K562 (cell line): Measurements from ENCODE around the gene HOXA9. TPM values are rescaled to one million over a fixed set of nuclear protein-coding genes. Genes with fewer than 3 reads are reported as not detected.

Experiments used
- ATAC-seq: fragments of 200-7000 bp; cut with Tn5 transposase; 3 replicates; pipeline ENCODE4 v1.9.1; 2020; ENCODE audit warnings: moderate library complexity
- BruUV-seq: library from RNA; stranded (reverse); fragments of 400-500 nt; replicated peaks from 2 replicates; lab custom pipeline; 2021; lab: Mats Ljungman, UMichigan
- CTCF ChIA-PET: fragments of 300-600 bp; formaldehyde crosslinking; extraction: SDS; loops from one replicate; lab custom pipeline; 2021; ENCODE audit warnings: low intra/inter-chr PET ratio; lab: Yijun Ruan, JAX
- POLR2A ChIA-PET: fragments of 300-600, 350-650 bp; sonication (Branson Sonifier 250); formaldehyde crosslinking; extraction: SDS; loops from one replicate; lab custom pipeline; 2021; ENCODE audit warnings: antibody characterized with exemption, inconsistent platforms; lab: Yijun Ruan, JAX
- DNase-seq, 4 experiments: peaks; one replicate each; pipeline versions ENCODE4 v3.0.0 to v3.0.0-alpha.2; 2011 to 2018; ENCODE audit warnings: low spot score in 3 of 4, mixed read lengths in 3 of 4; ENCODE audit errors: extremely low read depth in 1 of 4
- FAIRE-seq: peaks from 2 replicates; lab custom pipeline; 2011; peaks lifted over from hg19 to GRCh38; lab: Jason Lieb, UNC
- H2AFZ ChIP-seq: 2 replicates; pipeline ENCODE4 v1.6.0; 2011; ENCODE audit warnings: low read depth, low read length, control low read depth, inconsistent platforms
- H3K27ac ChIP-seq: fragments of 200-600 bp; 3 replicates; pipeline ENCODE4 v1.8.0; 2011; ENCODE audit warnings: low read depth, mild to moderate bottlenecking, control low read depth, inconsistent platforms, low read length, moderate library complexity, mixed read lengths; ENCODE audit errors: extremely low read depth
- H3K27me3 ChIP-seq, 2 experiments: fragments of 300-600 bp in 1 of 2; 2 replicates in 1 of 2; 3 replicates in 1 of 2; pipeline versions ENCODE4 v1.6.0 to v1.8.0; 2011; ENCODE audit warnings: inconsistent platforms in 2 of 2, low read length in 2 of 2, mild to moderate bottlenecking in 1 of 2, mixed read lengths in 1 of 2, moderate library complexity in 1 of 2; ENCODE audit not compliant: control insufficient read depth in 2 of 2, insufficient read depth in 2 of 2
- H3K36me3 ChIP-seq: fragments of 300-600 bp; 3 replicates; pipeline ENCODE4 v1.8.0; 2011; ENCODE audit warnings: mild to moderate bottlenecking, low read length, inconsistent platforms; ENCODE audit not compliant: control insufficient read depth, insufficient read depth
- H3K4me1 ChIP-seq, 2 experiments: fragments of 200-600 bp in 1 of 2; replicated peaks in 1 of 2; 2 replicates in 1 of 2; 3 replicates in 1 of 2; pipeline versions ENCODE4 v1.5.1 to v1.8.0; 2011; ENCODE audit warnings: inconsistent platforms in 2 of 2, low read length in 2 of 2, mild to moderate bottlenecking in 1 of 2, mixed read lengths in 1 of 2, moderate library complexity in 1 of 2; ENCODE audit not compliant: control insufficient read depth in 2 of 2, insufficient read depth in 2 of 2
- H3K4me2 ChIP-seq: 2 replicates; pipeline ENCODE4 v1.6.1; 2011; ENCODE audit warnings: low read length, control low read depth, inconsistent platforms, mixed read lengths; ENCODE audit not compliant: insufficient read depth
- H3K4me3 ChIP-seq: fragments of 200-600 bp; sonication (generic), shearing (Covaris generic); 2 replicates; pipeline ENCODE4 v1.5.1; 2016; ENCODE audit warnings: control low read depth, inconsistent platforms
- H3K79me2 ChIP-seq: fragments of 200-600 bp; 3 replicates; pipeline ENCODE4 v1.8.0; 2011; ENCODE audit warnings: low read length, inconsistent platforms; ENCODE audit not compliant: control insufficient read depth, insufficient read depth
- H3K9ac ChIP-seq, 2 experiments: 2 replicates each; pipeline versions ENCODE4 v1.6.0 to v1.6.1; 2011; ENCODE audit warnings: low read depth in 2 of 2, low read length in 2 of 2, control low read depth in 1 of 2, inconsistent platforms in 1 of 2, mild to moderate bottlenecking in 1 of 2, mixed read lengths in 1 of 2; ENCODE audit not compliant: insufficient read depth in 1 of 2
- H3K9me1 ChIP-seq: one replicate; pipeline ENCODE4 v1.6.0; 2011; ENCODE audit warnings: inconsistent platforms, mild to moderate bottlenecking, low read length, moderate library complexity; ENCODE audit not compliant: control insufficient read depth, insufficient read depth
- H3K9me3 ChIP-seq: replicated peaks from 2 replicates; pipeline ENCODE4 v1.5.1; 2011; ENCODE audit warnings: low read depth, low read length, inconsistent platforms; ENCODE audit not compliant: control insufficient read depth, insufficient read depth
- H4K20me1 ChIP-seq: replicated peaks from 2 replicates; pipeline ENCODE4 v1.6.1; 2011; ENCODE audit warnings: low read length, inconsistent platforms, mixed read lengths; ENCODE audit not compliant: control insufficient read depth, insufficient read depth
- CBFA2T3 ChIP-seq: fragments of 450-650 bp; IDR thresholded peaks from 2 replicates; pipeline ENCODE4 v1.6.1; 2017
- CREB1 ChIP-seq, 2 experiments: sonication (generic) in 1 of 2; formaldehyde crosslinking in 1 of 2; IDR thresholded peaks; 2 replicates each; pipeline versions ENCODE4 v1.6.1 to v1.8.0; 2012 to 2022; ENCODE audit warnings: inconsistent platforms in 1 of 2, mild to moderate bottlenecking in 1 of 2, missing genetic modification reagents in 1 of 2, moderate library complexity in 1 of 2
- CXXC5 ChIP-seq: fragments of 250-450 bp; sonication (Bioruptor Pico); IDR thresholded peaks from 2 replicates; pipeline ENCODE4 v1.8.0; 2022; ENCODE audit warnings: inconsistent platforms, mild to moderate bottlenecking, moderate library complexity
- ELF4 ChIP-seq: fragments of 450-650 bp; formaldehyde crosslinking; IDR thresholded peaks from 2 replicates; pipeline ENCODE4 v1.4.0; 2022; ENCODE audit warnings: missing genetic modification characterization
- GABPB1 ChIP-seq: sonication (generic); formaldehyde crosslinking; IDR thresholded peaks from 2 replicates; pipeline ENCODE4 v1.8.0; 2022; ENCODE audit warnings: mild to moderate bottlenecking, missing genetic modification reagents
- HNRNPK ChIP-seq: fragments of 200-400 bp; formaldehyde crosslinking; IDR thresholded peaks from one replicate; pipeline ENCODE4 v1.6.1; 2018; ENCODE audit warnings: mild to moderate bottlenecking, low read depth, low read length; ENCODE audit not compliant: poor library complexity, severe bottlenecking
- NELFE ChIP-seq: IDR thresholded peaks from 2 replicates; pipeline ENCODE4 v1.6.1; 2011; ENCODE audit warnings: mild to moderate bottlenecking; ENCODE audit not compliant: insufficient read depth, insufficient read length
- POLR2A ChIP-seq: fragments of 450-650 bp; conservative IDR thresholded peaks from 2 replicates; pipeline ENCODE4 v1.6.1; 2016
- PTBP1 ChIP-seq: fragments of 200-400 bp; formaldehyde crosslinking; IDR thresholded peaks from 2 replicates; pipeline ENCODE4 v1.6.1; 2017; ENCODE audit warnings: low read depth, low read length
- RBM25 ChIP-seq: fragments of 200-400 bp; formaldehyde crosslinking; IDR thresholded peaks from 2 replicates; pipeline ENCODE4 v1.6.1; 2018; ENCODE audit warnings: low read length, low read depth, moderate library complexity; ENCODE audit not compliant: severe bottlenecking
- TSC22D4 ChIP-seq: fragments of 450-650 bp; IDR thresholded peaks from 2 replicates; pipeline ENCODE4 v1.6.1; 2016; ENCODE audit warnings: missing genetic modification characterization, missing biosample characterization, control low read depth
- WGBS: fragments of 100-300 bp; shearing (Covaris generic); methylation state at CpG from one replicate; pipeline ENCODE4 v1.1.6; 2016; ENCODE audit warnings: low coverage, mixed read lengths; ENCODE audit not compliant: insufficient coverage; ENCODE audit errors: missing lambda C conversion rate; 5-methylcytosine and 5-hydroxymethylcytosine counted together
- in situ Hi-C: fragments of 300-500 bp; cut with MboI; formaldehyde crosslinking; loops from 4 replicates; pipeline ENCODE4 v1.15.0; 2018; ENCODE audit warnings: inconsistent platforms, mixed read lengths
- intact Hi-C: fragments of 100-400 bp; cut with micrococcal nuclease; formaldehyde crosslinking; loops from 2 replicates; pipeline ENCODE4 v1.14.2; 2022
- polyA plus RNA-seq, 8 experiments: library from polyadenylated mRNA; depleted of rRNA in 4 of 8; stranded (reverse) in 5 of 8; unstranded in 3 of 8; fragments of >200 nt; fragmentation: Nextera tagmentation in 2 of 8; fragmentation: Illumina TruSeq in 1 of 8; extraction: Ambion mirVana in 2 of 8; extraction: Trizol in 1 of 8; gene quantifications; 2 replicates each; pipeline versions ENCODE4 v1.2.1 to v1.2.3, GENCODE V29; 2011 to 2014; ENCODE audit warnings: inconsistent platforms in 1 of 8, missing spikeins in 1 of 8
- total RNA-seq, 7 experiments: library from RNA; depleted of rRNA in 6 of 7; stranded (reverse); fragments of >200 nt in 6 of 7; fragmentation: Illumina TruSeq in 2 of 7; extraction: Trizol in 2 of 7; gene quantifications; 2 replicates each; pipeline versions ENCODE4 v1.2.1 to v1.2.3, GENCODE V29; 2011 to 2021; ENCODE audit warnings: low replicate concordance in 1 of 7
- TF ChIP-seq, protein P1 (sequence below): fragments of 450-650 bp; IDR thresholded peaks from 2 replicates; pipeline ENCODE4 v1.6.1; 2014; ENCODE audit warnings: low read depth, mild to moderate bottlenecking, moderate library complexity, borderline replicate concordance
- TF ChIP-seq, protein P2 (sequence below): fragments of 450-650 bp; IDR thresholded peaks from one replicate; pipeline ENCODE4 v1.6.1; 2018; ENCODE audit warnings: mild to moderate bottlenecking, moderate library complexity; ENCODE audit not compliant: partially characterized antibody
- TF ChIP-seq, protein P3 (sequence below): sonication (generic); formaldehyde crosslinking; IDR thresholded peaks from 2 replicates; pipeline ENCODE4 v1.8.0; 2022; ENCODE audit warnings: mild to moderate bottlenecking, missing genetic modification reagents, borderline replicate concordance

Gene HOXA9
- total and polyA plus RNA-seq, 9 of the 15 experiments (the other 6 are each of a cell fraction or from before 2014, with no cell fraction given): not detected

DNA sequence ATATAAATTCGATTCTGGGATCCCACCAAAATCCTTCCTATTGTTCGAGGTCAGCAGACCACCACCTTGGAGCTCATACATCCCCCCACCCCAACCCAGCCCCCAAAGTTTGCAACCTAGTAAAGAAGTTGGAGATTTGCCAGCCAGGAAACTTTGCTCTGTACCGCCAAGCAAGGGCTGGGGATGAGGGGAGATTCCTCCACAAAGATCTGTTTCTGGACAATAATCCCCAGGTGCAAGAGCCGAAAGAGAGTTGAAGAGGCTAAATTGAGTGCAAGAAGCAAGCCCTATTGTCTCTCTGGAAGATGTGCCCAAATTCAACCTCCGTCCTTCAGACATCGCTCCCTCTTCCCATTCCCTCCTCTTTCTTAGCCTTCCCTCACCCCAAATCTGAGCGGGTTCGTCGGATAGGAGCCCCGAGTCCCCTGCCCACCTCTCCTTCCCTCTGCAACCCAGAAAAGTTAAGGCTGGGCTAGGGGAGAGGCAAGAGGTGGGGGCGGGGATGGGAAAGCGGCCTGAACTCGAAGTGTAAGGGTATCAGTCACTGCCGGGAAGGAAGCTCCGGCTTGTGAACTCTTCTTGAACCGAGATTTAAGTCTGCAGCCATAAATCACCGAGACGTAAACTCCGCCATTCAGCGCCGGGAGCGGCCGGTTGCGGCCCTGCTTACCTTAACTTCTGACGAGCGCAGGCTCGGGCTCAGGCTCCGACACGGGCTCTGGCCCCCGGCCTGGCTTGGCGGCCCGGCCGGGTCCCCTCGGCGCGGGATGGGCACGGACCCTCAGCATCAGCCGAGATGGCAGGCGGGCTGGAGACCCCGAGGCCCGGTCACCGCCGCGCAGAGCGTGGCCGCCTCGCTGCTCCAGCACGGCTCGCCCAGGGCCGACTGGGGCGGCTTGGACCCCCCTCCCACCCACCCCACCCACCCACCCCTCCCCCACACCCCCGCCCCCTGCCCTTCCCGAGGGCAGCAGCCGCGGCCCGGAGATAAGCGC, 52.1 kb downstream of the HOXA9 start:
- Histone ChIP-seq H2AFZ (no peak overlapping the region), H3K4me1 (peaks cover 0 to 25% of the 10 kb centered on the region in 2 experiments; a peak in 2 of 5 replicates), H3K27ac (no peak overlapping the region), H3K27me3 (peaks cover 47 to 68% of the 10 kb centered on the region in 2 experiments), H3K9me1 (no peaks in the 10 kb centered on the region), H3K36me3 (no peaks in the 10 kb centered on the region), H3K79me2 (no peaks in the 10 kb centered on the region), H3K9ac (no peak overlapping the region), H3K4me2 (no peak overlapping the region), H3K9me3 (no peaks in the 10 kb centered on the region), H3K4me3 (no peak overlapping the region), H4K20me1 (0 out of 2 replicates have a peak, but pooled peaks cover 6% of the 10 kb centered on the region)
- ChIA-PET CTCF (no interaction called here), POLR2A (no interaction called here)
- BruUV-seq: no TSS peak
- in situ Hi-C loops (no loop called here), intact Hi-C loops (no loop called here)
- DNase-seq (peak in 2 of 4 experiments; percentile 59 to 63), ATAC-seq (peak; percentile 92), FAIRE-seq (peak; percentile 35)
- 16% methylated on average over 37 of the region's 57 CpGs for WGBS
- TF ChIP-seq CREB1 (IDR thresholded peaks at IDR 0.05) (no peak), CREB1 (CRISPR knock-in tag; IDR thresholded peaks at IDR 0.05) (no peak), NELFE (no peak), PTBP1 (no peak), POLR2A (no peak), HNRNPK (peak; percentile 78), CBFA2T3 (peak; percentile 35; the same call in 1 of the 2 replicates), RBM25 (peak; percentile 7), CXXC5 (CRISPR knock-in tag) (peak; percentile 76), GABPB1 (CRISPR knock-in tag) (no peak), TSC22D4 (no peak), ELF4 (no peak)
- TF ChIP-seq, protein P1, sequence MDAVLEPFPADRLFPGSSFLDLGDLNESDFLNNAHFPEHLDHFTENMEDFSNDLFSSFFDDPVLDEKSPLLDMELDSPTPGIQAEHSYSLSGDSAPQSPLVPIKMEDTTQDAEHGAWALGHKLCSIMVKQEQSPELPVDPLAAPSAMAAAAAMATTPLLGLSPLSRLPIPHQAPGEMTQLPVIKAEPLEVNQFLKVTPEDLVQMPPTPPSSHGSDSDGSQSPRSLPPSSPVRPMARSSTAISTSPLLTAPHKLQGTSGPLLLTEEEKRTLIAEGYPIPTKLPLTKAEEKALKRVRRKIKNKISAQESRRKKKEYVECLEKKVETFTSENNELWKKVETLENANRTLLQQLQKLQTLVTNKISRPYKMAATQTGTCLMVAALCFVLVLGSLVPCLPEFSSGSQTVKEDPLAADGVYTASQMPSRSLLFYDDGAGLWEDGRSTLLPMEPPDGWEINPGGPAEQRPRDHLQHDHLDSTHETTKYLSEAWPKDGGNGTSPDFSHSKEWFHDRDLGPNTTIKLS: no peak
- TF ChIP-seq, protein P2, sequence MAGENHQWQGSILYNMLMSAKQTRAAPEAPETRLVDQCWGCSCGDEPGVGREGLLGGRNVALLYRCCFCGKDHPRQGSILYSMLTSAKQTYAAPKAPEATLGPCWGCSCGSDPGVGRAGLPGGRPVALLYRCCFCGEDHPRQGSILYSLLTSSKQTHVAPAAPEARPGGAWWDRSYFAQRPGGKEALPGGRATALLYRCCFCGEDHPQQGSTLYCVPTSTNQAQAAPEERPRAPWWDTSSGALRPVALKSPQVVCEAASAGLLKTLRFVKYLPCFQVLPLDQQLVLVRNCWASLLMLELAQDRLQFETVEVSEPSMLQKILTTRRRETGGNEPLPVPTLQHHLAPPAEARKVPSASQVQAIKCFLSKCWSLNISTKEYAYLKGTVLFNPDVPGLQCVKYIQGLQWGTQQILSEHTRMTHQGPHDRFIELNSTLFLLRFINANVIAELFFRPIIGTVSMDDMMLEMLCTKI: no peak
- TF ChIP-seq, protein P3, sequence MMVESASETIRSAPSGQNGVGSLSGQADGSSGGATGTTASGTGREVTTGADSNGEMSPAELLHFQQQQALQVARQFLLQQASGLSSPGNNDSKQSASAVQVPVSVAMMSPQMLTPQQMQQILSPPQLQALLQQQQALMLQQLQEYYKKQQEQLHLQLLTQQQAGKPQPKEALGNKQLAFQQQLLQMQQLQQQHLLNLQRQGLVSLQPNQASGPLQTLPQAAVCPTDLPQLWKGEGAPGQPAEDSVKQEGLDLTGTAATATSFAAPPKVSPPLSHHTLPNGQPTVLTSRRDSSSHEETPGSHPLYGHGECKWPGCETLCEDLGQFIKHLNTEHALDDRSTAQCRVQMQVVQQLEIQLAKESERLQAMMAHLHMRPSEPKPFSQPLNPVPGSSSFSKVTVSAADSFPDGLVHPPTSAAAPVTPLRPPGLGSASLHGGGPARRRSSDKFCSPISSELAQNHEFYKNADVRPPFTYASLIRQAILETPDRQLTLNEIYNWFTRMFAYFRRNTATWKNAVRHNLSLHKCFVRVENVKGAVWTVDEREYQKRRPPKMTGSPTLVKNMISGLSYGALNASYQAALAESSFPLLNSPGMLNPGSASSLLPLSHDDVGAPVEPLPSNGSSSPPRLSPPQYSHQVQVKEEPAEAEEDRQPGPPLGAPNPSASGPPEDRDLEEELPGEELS: no peak
